ENCODE data around the gene AFAP1. TPM values are rescaled to one million over a fixed set of nuclear protein-coding genes. Genes with fewer than 3 reads are reported as not detected.

Gene AFAP1
- total RNA-seq, 2 donors from 2014 or later, result 18.2 to 22.5 TPM

- H3K9me3 ChIP-seq (ENCODE audit: control insufficient read depth, low read length), result no peaks in the 10 kb centered on the region
- 85 to 87% methylated on average over 12 to 13 of the region's 13 CpGs for whole genome bisulfite sequencing, 2 experiments (ENCODE audit: insufficient coverage in 1 of 2, insufficient read length in 1 of 2)
- no peak overlapping the region for H3K9ac ChIP-seq (ENCODE audit: extremely low read depth, low read length, poor library complexity, severe bottlenecking)
- no peak for TF ChIP-seq CTCF (conservative IDR thresholded peaks at IDR 0.05)
- DNase-seq, result no peak
- H3K27ac ChIP-seq (ENCODE audit: low read depth, low read length), result no peak overlapping the region
- H3K4me3 Mint-ChIP-seq, result no peak overlapping the region
- no peaks in the 10 kb centered on the region for H3K9me3 Mint-ChIP-seq
- no peak overlapping the region for H3K4me3 ChIP-seq (ENCODE audit: low read length)
- H3K27me3 ChIP-seq (ENCODE audit: control insufficient read depth, insufficient read depth, low read length, poor library complexity, severe bottlenecking), result no peaks in the 10 kb centered on the region
- no peaks in the 10 kb centered on the region for H3K27me3 Mint-ChIP-seq (ENCODE audit: insufficient read depth)
- H3K4me1 ChIP-seq (ENCODE audit: control insufficient read depth, insufficient read depth, low read length), result no peaks in the 10 kb centered on the region
- no peak overlapping the region for H3K27ac Mint-ChIP-seq
- peaks cover 65% of the 10 kb centered on the region for H3K36me3 ChIP-seq (ENCODE audit: control insufficient read depth, insufficient read depth, low read length)
- peaks cover 7% of the 10 kb centered on the region for H3K4me1 Mint-ChIP-seq
- peaks cover 67% of the 10 kb centered on the region for H3K36me3 Mint-ChIP-seq (ENCODE audit: low read depth)
Measured at GRCh38 chr4:7781366-7781765, 158.3 kb downstream of the AFAP1 start.

- Histone ChIP-seq H3K9ac (ENCODE audit: extremely low read depth, low read length, poor library complexity, severe bottlenecking) (no peak overlapping the region), H3K4me3 (ENCODE audit: low read length) (no peak overlapping the region), H3K4me1 (ENCODE audit: control insufficient read depth, insufficient read depth, low read length) (no peaks in the 10 kb centered on the region), H3K9me3 (ENCODE audit: control insufficient read depth, low read length) (no peaks in the 10 kb centered on the region), H3K36me3 (ENCODE audit: control insufficient read depth, insufficient read depth, low read length) (peaks cover 66% of the 10 kb centered on the region), H3K27me3 (ENCODE audit: control insufficient read depth, insufficient read depth, low read length, poor library complexity, severe bottlenecking) (no peaks in the 10 kb centered on the region), H3K27ac (ENCODE audit: low read depth, low read length) (no peak overlapping the region)
- no peak for TF ChIP-seq CTCF (conservative IDR thresholded peaks at IDR 0.05)
- Mint-ChIP-seq H3K36me3 (ENCODE audit: low read depth) (peaks cover 66% of the 10 kb centered on the region), H3K27ac (no peak overlapping the region), H3K27me3 (ENCODE audit: insufficient read depth) (no peaks in the 10 kb centered on the region), H3K9me3 (no peaks in the 10 kb centered on the region), H3K4me1 (peaks cover 7% of the 10 kb centered on the region), H3K4me3 (no peak overlapping the region)
- no peak for DNase-seq
- WGBS, 2 experiments (ENCODE audit: insufficient coverage in 1 of 2, insufficient read length in 1 of 2), result 92 to 100% methylated on average over 4 to 5 of the region's 5 CpGs
Measured at GRCh38 chr4:7780751-7781348, 158.8 kb downstream of the AFAP1 start.

- Histone ChIP-seq H3K27me3 (ENCODE audit: control insufficient read depth, insufficient read depth, low read length, poor library complexity, severe bottlenecking) (no peaks in the 10 kb centered on the region), H3K36me3 (ENCODE audit: control insufficient read depth, insufficient read depth, low read length) (peaks cover 75% of the 10 kb centered on the region), H3K27ac (ENCODE audit: low read depth, low read length) (no peak overlapping the region), H3K4me1 (ENCODE audit: control insufficient read depth, insufficient read depth, low read length) (no peaks in the 10 kb centered on the region), H3K4me3 (ENCODE audit: low read length) (no peak overlapping the region), H3K9me3 (ENCODE audit: control insufficient read depth, low read length) (no peaks in the 10 kb centered on the region), H3K9ac (ENCODE audit: extremely low read depth, low read length, poor library complexity, severe bottlenecking) (no peak overlapping the region)
- H3K27ac Mint-ChIP-seq, result no peak overlapping the region
- H3K9me3 Mint-ChIP-seq, result no peaks in the 10 kb centered on the region
- TF ChIP-seq CTCF (conservative IDR thresholded peaks at IDR 0.05), result no peak
- no peak for DNase-seq
- peaks cover 63% of the 10 kb centered on the region for H3K36me3 Mint-ChIP-seq (ENCODE audit: low read depth)
- H3K27me3 Mint-ChIP-seq (ENCODE audit: insufficient read depth), result no peaks in the 10 kb centered on the region
- H3K4me1 Mint-ChIP-seq, result peaks cover 7% of the 10 kb centered on the region
- 78 to 88% methylated on average over 5 of the region's 5 CpGs for WGBS, 2 experiments (ENCODE audit: insufficient coverage in 1 of 2, insufficient read length in 1 of 2)
- H3K4me3 Mint-ChIP-seq, result no peak overlapping the region
Measured at GRCh38 chr4:7779432-7779768, 160.3 kb downstream of the AFAP1 start.
